H1 (cell line): ENCODE results near the gene NUDT1. TPM values are rescaled to one million over a fixed set of nuclear protein-coding genes. Genes with fewer than 3 reads are reported as not detected.

Source experiments
- CTCF ChIA-PET: fragments of 300-600 bp; sonication (Branson Sonifier 250); formaldehyde crosslinking; loops from one replicate; lab custom pipeline; 2021; ENCODE audit not compliant: partially characterized antibody; lab: Charles Lee
- POLR2A ChIA-PET: fragments of 300-600 bp; sonication (Branson Sonifier 250); formaldehyde crosslinking; loops from one replicate; lab custom pipeline; 2021; ENCODE audit warnings: inconsistent platforms; ENCODE audit not compliant: partially characterized antibody; lab: Charles Lee
- DNase-seq, 2 experiments: peaks; one replicate each; pipeline versions ENCODE4 v3.0.0 to v3.0.0-alpha.2; 2010 to 2022; ENCODE audit warnings: low spot score in 2 of 2, low read depth in 1 of 2, mixed read lengths in 1 of 2
- FAIRE-seq: peaks from 2 replicates; lab custom pipeline; 2011; peaks lifted over from hg19 to GRCh38; lab: Jason Lieb, UNC
- H2AFZ ChIP-seq: 2 replicates; pipeline ENCODE4 v1.8.1; 2012; ENCODE audit warnings: low read length, inconsistent platforms
- H2AK5ac ChIP-seq: 2 replicates; pipeline ENCODE4 v1.6.1; 2013; ENCODE audit warnings: low read depth, low read length
- H2BK120ac ChIP-seq: replicated peaks from 2 replicates; pipeline ENCODE3; 2013; ENCODE audit warnings: low read depth, low read length, inconsistent platforms
- H2BK12ac ChIP-seq: 2 replicates; pipeline ENCODE4 v1.6.1; 2013; ENCODE audit warnings: low read depth, low read length
- H2BK15ac ChIP-seq: 2 replicates; pipeline ENCODE4 v1.6.1; 2013; ENCODE audit warnings: low read length
- H2BK20ac ChIP-seq: 2 replicates; pipeline ENCODE4 v1.6.1; 2013; ENCODE audit warnings: low read length
- H2BK5ac ChIP-seq: 2 replicates; pipeline ENCODE4 v1.6.1; 2013; ENCODE audit warnings: low read depth, low read length
- H3K14ac ChIP-seq: 2 replicates; pipeline ENCODE4 v1.6.1; 2013; ENCODE audit warnings: inconsistent platforms; ENCODE audit not compliant: insufficient read length
- H3K18ac ChIP-seq: 2 replicates; pipeline ENCODE4 v1.6.1; 2013; ENCODE audit warnings: low read length; ENCODE audit errors: extremely low read depth
- H3K23ac ChIP-seq: 2 replicates; pipeline ENCODE4 v1.6.1; 2013; ENCODE audit warnings: inconsistent platforms; ENCODE audit not compliant: insufficient read length
- H3K23me2 ChIP-seq: 2 replicates; pipeline ENCODE4 v1.6.1; 2013; ENCODE audit warnings: low read depth, low read length
- H3K27ac ChIP-seq: 2 replicates; pipeline ENCODE4 v1.6.1; 2011; ENCODE audit warnings: low read depth, low read length, inconsistent platforms
- H3K27me3 ChIP-seq, 4 experiments: replicated peaks in 1 of 4; 1 replicate in 1 of 4; 2 replicates in 3 of 4; pipeline versions ENCODE4 v1.6.1 to v1.8.1; 2011 to 2013; ENCODE audit warnings: low read length in 3 of 4, mild to moderate bottlenecking in 3 of 4, inconsistent platforms in 2 of 4, mixed read lengths in 2 of 4, moderate library complexity in 1 of 4; ENCODE audit not compliant: control insufficient read depth in 3 of 4, insufficient read depth in 3 of 4; ENCODE audit errors: extremely low read depth in 1 of 4
- H3K36me3 ChIP-seq, 4 experiments: 2 replicates each; pipeline versions ENCODE4 v1.6.1 to v1.8.1; 2011 to 2013; ENCODE audit warnings: mild to moderate bottlenecking in 4 of 4, low read length in 3 of 4, moderate library complexity in 2 of 4, control low read depth in 1 of 4, inconsistent platforms in 1 of 4; ENCODE audit not compliant: insufficient read depth in 4 of 4, control insufficient read depth in 2 of 4
- H3K4ac ChIP-seq: replicated peaks from 2 replicates; pipeline ENCODE3; 2013; ENCODE audit warnings: low read length, low read depth, mixed read lengths, inconsistent platforms; ENCODE audit not compliant: insufficient read length
- H3K4me1 ChIP-seq, 4 experiments: replicated peaks in 1 of 4; 1 replicate in 1 of 4; 2 replicates in 3 of 4; pipeline versions ENCODE4 v1.6.1 to v1.8.1; 2011 to 2013; ENCODE audit warnings: low read length in 3 of 4, inconsistent platforms in 2 of 4, mixed read lengths in 1 of 4; ENCODE audit not compliant: insufficient read depth in 4 of 4, control insufficient read depth in 3 of 4
- H3K4me2 ChIP-seq, 2 experiments: 2 replicates each; pipeline versions ENCODE4 v1.6.1 to v1.8.1; 2011 to 2013; ENCODE audit warnings: low read depth in 2 of 2, low read length in 2 of 2, control low read depth in 1 of 2, inconsistent platforms in 1 of 2, mild to moderate bottlenecking in 1 of 2; ENCODE audit not compliant: insufficient read depth in 1 of 2
- H3K4me3 ChIP-seq, 4 experiments: fragments of 200-600, 300-600 bp in 1 of 4; sonication (generic), shearing (Covaris generic), sonication (Bioruptor Twin) in 1 of 4; 2 replicates each; pipeline versions ENCODE4 v1.5.1 to v1.8.1; 2011 to 2016; ENCODE audit warnings: low read length in 4 of 4, low read depth in 3 of 4, control low read depth in 2 of 4, inconsistent platforms in 2 of 4, mild to moderate bottlenecking in 2 of 4, mixed read lengths in 1 of 4, moderate library complexity in 1 of 4; ENCODE audit not compliant: insufficient read depth in 2 of 4; ENCODE audit errors: extremely low read depth in 1 of 4
- H3K56ac ChIP-seq: replicated peaks from 2 replicates; pipeline ENCODE3; 2013; ENCODE audit warnings: low read depth, mild to moderate bottlenecking, mixed read lengths, low read length, inconsistent platforms; ENCODE audit not compliant: insufficient read length
- H3K79me1 ChIP-seq: 2 replicates; pipeline ENCODE4 v1.6.1; 2013; ENCODE audit warnings: low read depth, low read length, control low read depth
- H3K79me2 ChIP-seq, 2 experiments: 2 replicates each; pipeline versions ENCODE4 v1.6.1 to v1.8.1; 2012 to 2013; ENCODE audit warnings: low read length in 2 of 2, mild to moderate bottlenecking in 2 of 2, inconsistent platforms in 1 of 2; ENCODE audit not compliant: insufficient read depth in 2 of 2, control insufficient read depth in 1 of 2
- H3K9ac ChIP-seq, 4 experiments: replicated peaks in 1 of 4; 1 replicate in 1 of 4; 2 replicates in 3 of 4; pipeline versions ENCODE4 v1.6.1 to v1.8.1; 2011 to 2013; ENCODE audit warnings: low read depth in 3 of 4, low read length in 3 of 4, control low read depth in 2 of 4, mild to moderate bottlenecking in 2 of 4, moderate library complexity in 2 of 4, inconsistent platforms in 1 of 4; ENCODE audit errors: extremely low read depth in 1 of 4
- H3K9me3 ChIP-seq, 2 experiments: 2 replicates each; pipeline versions ENCODE4 v1.6.1 to v1.8.1; 2012 to 2013; ENCODE audit warnings: mild to moderate bottlenecking in 2 of 2, moderate library complexity in 2 of 2, control low read depth in 1 of 2, inconsistent platforms in 1 of 2, low read depth in 1 of 2, low read length in 1 of 2, mixed read lengths in 1 of 2; ENCODE audit not compliant: insufficient read depth in 2 of 2
- H4K20me1 ChIP-seq, 2 experiments: replicated peaks in 1 of 2; 2 replicates each; pipeline versions ENCODE3 to v1.8.1; 2011 to 2013; ENCODE audit warnings: inconsistent platforms in 2 of 2, low read length in 2 of 2, mild to moderate bottlenecking in 1 of 2; ENCODE audit not compliant: insufficient read depth in 2 of 2, control insufficient read depth in 1 of 2
- H4K5ac ChIP-seq: 2 replicates; pipeline ENCODE4 v1.6.1; 2013; ENCODE audit warnings: low read length, low read depth, mixed read lengths, inconsistent platforms; ENCODE audit not compliant: insufficient read length
- H4K8ac ChIP-seq: 2 replicates; pipeline ENCODE4 v1.8.0; 2013; ENCODE audit warnings: mild to moderate bottlenecking, moderate library complexity, low read length, inconsistent platforms; ENCODE audit not compliant: insufficient read depth; ENCODE audit errors: extremely low read depth
- H4K91ac ChIP-seq: replicated peaks from 2 replicates; pipeline ENCODE3; 2013; ENCODE audit warnings: low read length, mixed read lengths, inconsistent platforms; ENCODE audit not compliant: insufficient read length
- CHD1 ChIP-seq: IDR thresholded peaks from 2 replicates; pipeline ENCODE4 v1.6.1; 2012; ENCODE audit warnings: low read depth, low read length, improper control_type of control experiment
- CHD2 ChIP-seq: IDR thresholded peaks from 2 replicates; pipeline ENCODE4 v1.6.1; 2012; ENCODE audit warnings: low read length, improper control_type of control experiment
- CREB1 ChIP-seq: IDR thresholded peaks from 2 replicates; pipeline ENCODE4 v1.6.1; 2012; ENCODE audit warnings: inconsistent platforms
- CTCF ChIP-seq, 3 experiments: IDR thresholded peaks; 1 replicate in 2 of 3; 2 replicates in 1 of 3; pipeline versions ENCODE4 v1.5.1 to v1.6.1; 2011; ENCODE audit warnings: low read length in 3 of 3, mild to moderate bottlenecking in 3 of 3, inconsistent platforms in 2 of 3, low read depth in 1 of 3, moderate library complexity in 1 of 3; ENCODE audit not compliant: insufficient read depth in 1 of 3; ENCODE audit errors: control extremely low read depth in 1 of 3
- YY1 ChIP-seq: IDR thresholded peaks from 2 replicates; pipeline ENCODE4 v1.6.1; 2011; ENCODE audit warnings: low read depth, mild to moderate bottlenecking, low read length
- WGBS, 2 experiments: shearing (Covaris generic) in 1 of 2; methylation state at CpG; one replicate each; pipeline versions ENCODE4 v1.1.6 to v1.1.7; 2013 to 2015; ENCODE audit warnings: low lambda C conversion rate in 2 of 2, mixed read lengths in 2 of 2, inconsistent platforms in 1 of 2, low coverage in 1 of 2, missing lambda C conversion rate in 1 of 2; ENCODE audit not compliant: insufficient replicate concordance in 2 of 2, insufficient coverage in 1 of 2, insufficient read length in 1 of 2; ENCODE audit errors: extremely low coverage in 1 of 2, missing lambda C conversion rate in 1 of 2; 5-methylcytosine and 5-hydroxymethylcytosine counted together
- polyA plus RNA-seq, 7 experiments: library from polyadenylated mRNA; depleted of rRNA in 3 of 7; stranded (reverse) in 5 of 7; unstranded in 2 of 7; fragments of >200 nt in 5 of 7; fragments of 200-250 nt in 2 of 7; gene quantifications; 1 replicate in 5 of 7; 2 replicates in 1 of 7; 4 replicates in 1 of 7; pipeline versions ENCODE4 v1.2.1 to v1.2.3, GENCODE V29; 2011 to 2013; ENCODE audit warnings: missing spikeins in 2 of 7, mixed read lengths in 2 of 7
- total RNA-seq: library from RNA; stranded (reverse); fragmentation: NEBNext Ultra II Directional; extraction: Animal tissue kit (Norgen Biotek cat#: 25700); gene quantifications from 2 replicates; pipeline ENCODE4 v1.2.1, GENCODE V29; 2021

Gene NUDT1
- total and polyA plus RNA-seq, 2 of the 8 experiments (the other 6 are each of a cell fraction or from before 2014, with no cell fraction given): 76.1 to 89.5 TPM

GRCh38 chr7:2258661-2259365 is 16.8 kb downstream of the NUDT1 start:
- no peak overlapping the region for H2AK5ac ChIP-seq
- ChIA-PET CTCF (interaction anchor here (0.6 to 7.4 kb wide), 4 partner anchors 10 to 375 kb away, joined by 3 to 38 read pairs (median 3); no protein-coding TSS in a partner anchor), POLR2A (interaction anchor here (0.7 to 4.1 kb wide), 7 partner anchors 10 to 95 kb away, joined by 3 to 13 read pairs (median 3); partner anchors contain the start of genes EIF3B and MAD1L1)
- no peaks in the 10 kb centered on the region for H3K27me3 ChIP-seq
- H3K4me1 ChIP-seq: no peaks in the 10 kb centered on the region
- no peak overlapping the region for H2AFZ ChIP-seq
- no peak overlapping the region for H2BK120ac ChIP-seq
- H3K79me2 ChIP-seq: no peaks in the 10 kb centered on the region
- no peak overlapping the region for H2BK12ac ChIP-seq
- H3K14ac ChIP-seq: no peak overlapping the region
- H3K4ac ChIP-seq: no peak overlapping the region
- no peak overlapping the region for H3K4me3 ChIP-seq
- FAIRE-seq (no peak), DNase-seq (no peak)
- H3K18ac ChIP-seq: no peak overlapping the region
- H2BK20ac ChIP-seq: no peak overlapping the region
- no peak overlapping the region for H3K56ac ChIP-seq
- H4K20me1 ChIP-seq: peaks cover 0 to 11% of the 10 kb centered on the region in 2 experiments
- H3K23ac ChIP-seq: no peak overlapping the region
- H3K27ac ChIP-seq: no peak overlapping the region
- no peaks in the 10 kb centered on the region for H3K79me1 ChIP-seq
- no peak for TF ChIP-seq YY1
- no peak for TF ChIP-seq CTCF (IDR thresholded peaks at IDR 0.05; ENCODE audit: control extremely low read depth in 1 of 3, insufficient read depth in 1 of 3, low read depth in 1 of 3, low read length in 3 of 3)
- TF ChIP-seq CHD2: no peak
- no peak for TF ChIP-seq CHD1
- no peak for TF ChIP-seq CREB1
- H4K8ac ChIP-seq: peak overlapping the region; percentile 68
- WGBS, 2 experiments: 90% methylated on average over 19 of the region's 34 CpGs; no CpG with 5 or more reads in 1 of the 2 experiments
- H3K36me3 ChIP-seq: peaks cover under 1 to 14% (median 4%) of the 10 kb centered on the region in 4 experiments; a peak in 5 of 8 replicates
- no peak overlapping the region for H2BK15ac ChIP-seq
- H3K23me2 ChIP-seq: no peaks in the 10 kb centered on the region
- no peak overlapping the region for H4K5ac ChIP-seq
- no peaks in the 10 kb centered on the region for H3K9me3 ChIP-seq
- no peak overlapping the region for H3K9ac ChIP-seq
- no peak overlapping the region for H4K91ac ChIP-seq
- no peak overlapping the region for H3K4me2 ChIP-seq
- no peak overlapping the region; the same call in 1 of the 2 replicates for H2BK5ac ChIP-seq
